HUES48 (cell line): ENCODE data around the gene PKD2L1.

ENCODE experiments used
- H3K27ac ChIP-seq: one replicate; pipeline ENCODE4 v1.7.0; 2013; ENCODE audit warnings: low read depth, low read length, inconsistent platforms
- H3K27me3 ChIP-seq: 2 replicates; pipeline ENCODE4 v1.6.1; 2013; ENCODE audit warnings: mild to moderate bottlenecking, low read length; ENCODE audit not compliant: control insufficient read depth, insufficient read depth
- H3K36me3 ChIP-seq: 2 replicates; pipeline ENCODE4 v1.6.1; 2013; ENCODE audit warnings: low read length; ENCODE audit not compliant: control insufficient read depth, insufficient read depth
- H3K4me1 ChIP-seq: 2 replicates; pipeline ENCODE4 v1.6.1; 2013; ENCODE audit warnings: mild to moderate bottlenecking, low read length; ENCODE audit not compliant: control insufficient read depth, insufficient read depth
- H3K4me3 ChIP-seq: 2 replicates; pipeline ENCODE4 v1.5.1; 2013; ENCODE audit warnings: mild to moderate bottlenecking, low read depth, low read length
- H3K9ac ChIP-seq: 2 replicates; pipeline ENCODE4 v1.6.1; 2013; ENCODE audit warnings: mild to moderate bottlenecking, low read depth, low read length, moderate library complexity
- H3K9me3 ChIP-seq: 2 replicates; pipeline ENCODE4 v1.6.1; 2013; ENCODE audit warnings: low read length; ENCODE audit not compliant: control insufficient read depth, insufficient read depth

Gene PKD2L1

DNA sequence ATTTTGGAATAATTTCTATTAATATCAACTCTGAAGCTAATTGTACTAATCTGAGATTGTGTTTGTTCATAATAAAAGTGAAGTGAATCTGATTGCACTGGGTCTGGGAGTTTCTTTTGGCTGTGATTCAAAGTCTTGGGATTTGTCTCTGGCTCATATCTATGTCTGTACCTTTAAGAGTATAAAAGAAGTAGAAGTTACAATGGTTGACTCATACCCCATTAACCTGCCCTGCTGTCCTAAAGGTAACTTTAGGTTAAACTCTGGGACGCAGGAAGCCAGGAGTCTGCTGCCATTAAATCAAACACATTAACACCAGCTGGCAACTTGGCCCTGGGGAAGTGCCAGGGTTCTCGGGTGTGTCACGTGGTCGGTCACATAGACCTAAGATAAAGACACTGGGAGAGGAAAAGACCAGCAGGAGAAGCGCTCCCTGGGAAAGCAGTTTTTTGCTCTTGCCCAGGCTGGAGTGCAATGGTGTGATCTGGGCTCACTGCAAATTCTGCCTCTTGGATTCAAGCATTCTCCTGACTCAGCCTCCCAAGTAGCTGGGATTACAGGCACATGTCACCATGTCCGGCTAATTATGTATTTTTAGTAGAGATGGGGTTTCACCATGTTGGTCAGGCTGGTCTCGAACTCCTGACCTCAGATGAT, 34.8 kb upstream of the PKD2L1 start:
- H3K4me1 ChIP-seq = no peaks in the 10 kb centered on the region
- no peak overlapping the region for H3K9ac ChIP-seq
- no peak overlapping the region for H3K4me3 ChIP-seq
- H3K27me3 ChIP-seq = no peaks in the 10 kb centered on the region
- H3K9me3 ChIP-seq = no peaks in the 10 kb centered on the region
- peak overlapping the region; percentile 14 for H3K27ac ChIP-seq
- peaks cover 41% of the 10 kb centered on the region for H3K36me3 ChIP-seq

DNA sequence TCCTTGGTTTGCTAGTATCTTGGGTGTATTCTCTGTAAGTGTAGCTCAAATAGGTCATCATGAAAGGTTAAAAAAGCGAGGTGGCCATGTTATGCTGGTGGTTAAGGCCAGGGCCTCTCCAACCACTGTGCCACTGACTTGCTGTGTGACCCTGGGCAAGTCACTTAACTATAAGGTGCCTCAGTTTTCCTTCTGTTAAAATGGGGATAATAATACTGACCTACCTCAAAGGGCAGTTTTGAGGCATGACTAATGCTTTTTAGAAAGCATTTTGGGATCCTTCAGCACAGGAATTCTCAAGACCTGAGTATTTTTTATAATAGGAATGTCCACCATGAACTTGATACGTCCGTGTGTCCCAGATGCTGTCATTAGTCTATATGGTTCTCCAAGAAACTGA, 34.1 kb upstream of the PKD2L1 start:
- Histone ChIP-seq H3K4me1 (no peaks in the 10 kb centered on the region), H3K4me3 (no peak overlapping the region), H3K9ac (no peak overlapping the region), H3K27ac (no peak overlapping the region), H3K27me3 (no peaks in the 10 kb centered on the region), H3K36me3 (peaks cover 47% of the 10 kb centered on the region), H3K9me3 (no peaks in the 10 kb centered on the region)

DNA sequence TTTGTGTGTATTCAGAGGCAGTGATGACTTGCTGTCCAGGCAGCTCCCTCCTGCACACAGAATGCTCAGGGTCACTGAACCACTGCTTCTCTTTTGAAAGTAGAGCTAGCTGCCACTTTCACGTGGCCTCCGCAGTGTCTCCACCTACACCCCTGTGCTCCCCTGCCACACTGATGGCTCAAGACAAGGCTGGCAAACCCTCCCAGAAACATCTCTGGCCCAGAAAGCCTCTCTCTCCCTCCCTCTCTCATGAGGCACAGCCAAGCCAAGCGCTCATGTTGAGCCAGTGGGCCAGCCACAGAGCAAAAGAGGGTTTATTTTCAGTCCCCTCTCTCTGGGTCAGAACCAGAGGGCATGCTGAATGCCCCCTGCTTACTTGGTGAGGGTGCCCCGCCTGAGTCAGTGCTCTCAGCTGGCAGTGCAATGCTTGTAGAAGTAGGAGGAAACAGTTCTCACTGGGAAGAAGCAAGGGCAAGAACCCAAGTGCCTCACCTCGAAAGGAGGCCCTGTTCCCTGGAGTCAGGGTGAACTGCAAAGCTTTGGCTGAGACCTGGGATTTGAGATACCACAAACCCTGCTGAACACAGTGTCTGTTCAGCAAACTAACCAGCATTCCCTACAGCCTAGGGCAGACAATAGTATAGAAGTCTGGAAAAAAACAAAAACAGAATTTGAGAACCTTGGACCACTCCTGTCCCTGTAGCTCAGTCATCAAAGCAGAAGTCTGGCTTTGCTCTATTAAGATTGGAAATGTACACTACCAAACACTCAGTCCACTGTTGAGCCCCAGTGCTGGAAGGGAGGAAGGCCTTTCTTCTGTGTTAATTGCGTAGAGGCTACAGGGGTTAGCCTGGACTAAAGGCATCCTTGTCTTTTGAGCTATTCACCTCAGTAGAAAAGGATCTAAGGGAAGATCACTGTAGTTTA, 32.8 kb upstream of the PKD2L1 start:
- no peak overlapping the region for H3K9ac ChIP-seq
- peaks cover 58% of the 10 kb centered on the region for H3K36me3 ChIP-seq
- H3K4me3 ChIP-seq = no peak overlapping the region
- no peak overlapping the region for H3K27ac ChIP-seq
- H3K27me3 ChIP-seq = no peaks in the 10 kb centered on the region
- no peaks in the 10 kb centered on the region for H3K4me1 ChIP-seq
- no peaks in the 10 kb centered on the region for H3K9me3 ChIP-seq

DNA sequence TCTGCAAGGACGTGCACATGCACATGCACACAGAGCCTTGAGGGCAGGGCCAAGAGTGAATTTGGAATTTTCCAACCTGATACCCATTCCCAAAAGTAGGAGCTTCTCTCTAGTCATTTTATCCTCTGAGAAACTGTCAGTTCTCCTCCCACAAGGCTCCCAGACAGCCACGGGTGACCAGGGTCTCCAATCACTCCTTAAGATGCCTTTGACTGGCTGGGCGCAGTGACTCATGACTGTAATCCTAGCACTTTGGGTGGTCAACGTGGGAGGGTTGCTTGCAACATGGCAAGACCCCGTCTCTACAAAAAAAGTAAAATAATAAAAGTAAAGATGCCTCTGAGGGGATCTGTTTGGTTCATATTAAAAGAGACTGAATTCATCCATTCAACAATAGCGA, 30.2 kb upstream of the PKD2L1 start:
- Histone ChIP-seq H3K27ac (peak overlapping the region; percentile 84), H3K4me3 (no peak overlapping the region), H3K9me3 (no peaks in the 10 kb centered on the region), H3K36me3 (peaks cover 84% of the 10 kb centered on the region), H3K9ac (no peak overlapping the region), H3K27me3 (no peaks in the 10 kb centered on the region), H3K4me1 (no peaks in the 10 kb centered on the region)

DNA sequence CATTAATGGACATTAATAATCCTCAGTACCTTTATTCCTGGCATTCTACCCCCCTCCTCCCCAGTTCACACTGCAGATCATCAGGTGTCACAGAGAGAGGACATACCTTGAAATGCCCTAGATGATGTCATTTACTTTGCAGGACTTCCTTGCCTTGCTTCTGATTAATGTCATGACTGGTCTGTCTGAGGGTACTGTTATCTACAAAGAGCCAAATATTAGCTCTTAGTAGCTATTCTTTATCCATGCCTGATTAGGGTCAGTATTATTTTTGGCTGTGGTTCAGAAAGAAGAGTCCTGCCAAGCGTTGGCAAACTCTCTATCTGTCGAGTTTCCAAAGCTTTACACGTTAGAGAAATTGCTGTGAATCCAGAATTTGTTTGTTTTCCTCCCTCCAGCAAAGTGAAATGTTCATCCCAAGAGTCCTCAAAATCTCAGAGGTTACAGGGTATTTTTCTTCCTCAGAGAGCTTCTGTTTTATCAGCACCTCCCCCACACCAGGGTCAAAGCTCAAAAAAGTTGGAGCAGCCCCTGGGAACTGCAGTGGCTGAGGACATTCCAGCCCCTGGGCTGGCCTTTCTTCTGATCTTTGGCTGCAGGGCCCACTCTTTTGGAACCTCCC, 29.6 kb upstream of the PKD2L1 start:
- Histone ChIP-seq H3K36me3 (peaks cover 90% of the 10 kb centered on the region), H3K27ac (peak overlapping the region; percentile 84), H3K9ac (no peak overlapping the region), H3K4me1 (no peaks in the 10 kb centered on the region), H3K4me3 (no peak overlapping the region), H3K9me3 (no peaks in the 10 kb centered on the region), H3K27me3 (no peaks in the 10 kb centered on the region)

DNA sequence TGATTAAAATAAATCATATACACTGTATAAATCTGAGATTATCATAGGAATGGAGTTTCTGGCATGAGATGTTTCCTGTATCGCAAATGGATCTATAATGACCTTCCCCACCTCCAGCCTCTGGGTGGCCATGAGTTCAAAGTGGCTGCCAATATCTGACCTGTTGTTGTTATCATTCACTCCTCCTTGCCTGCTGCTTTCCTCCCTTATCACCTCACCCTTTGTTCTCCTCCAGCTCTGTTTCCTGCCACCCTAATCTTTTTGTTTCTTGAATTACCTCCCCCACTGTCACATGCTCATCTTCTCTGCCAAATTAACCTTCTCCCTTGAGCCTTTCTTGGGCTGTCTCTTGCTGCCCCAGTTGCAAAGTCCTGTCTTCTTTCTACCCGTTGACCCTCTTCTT, 29.0 kb upstream of the PKD2L1 start:
- Histone ChIP-seq H3K4me3 (no peak overlapping the region), H3K27ac (peak overlapping the region; percentile 84), H3K4me1 (no peaks in the 10 kb centered on the region), H3K9ac (no peak overlapping the region), H3K9me3 (no peaks in the 10 kb centered on the region), H3K27me3 (no peaks in the 10 kb centered on the region), H3K36me3 (peaks cover 96% of the 10 kb centered on the region)

DNA sequence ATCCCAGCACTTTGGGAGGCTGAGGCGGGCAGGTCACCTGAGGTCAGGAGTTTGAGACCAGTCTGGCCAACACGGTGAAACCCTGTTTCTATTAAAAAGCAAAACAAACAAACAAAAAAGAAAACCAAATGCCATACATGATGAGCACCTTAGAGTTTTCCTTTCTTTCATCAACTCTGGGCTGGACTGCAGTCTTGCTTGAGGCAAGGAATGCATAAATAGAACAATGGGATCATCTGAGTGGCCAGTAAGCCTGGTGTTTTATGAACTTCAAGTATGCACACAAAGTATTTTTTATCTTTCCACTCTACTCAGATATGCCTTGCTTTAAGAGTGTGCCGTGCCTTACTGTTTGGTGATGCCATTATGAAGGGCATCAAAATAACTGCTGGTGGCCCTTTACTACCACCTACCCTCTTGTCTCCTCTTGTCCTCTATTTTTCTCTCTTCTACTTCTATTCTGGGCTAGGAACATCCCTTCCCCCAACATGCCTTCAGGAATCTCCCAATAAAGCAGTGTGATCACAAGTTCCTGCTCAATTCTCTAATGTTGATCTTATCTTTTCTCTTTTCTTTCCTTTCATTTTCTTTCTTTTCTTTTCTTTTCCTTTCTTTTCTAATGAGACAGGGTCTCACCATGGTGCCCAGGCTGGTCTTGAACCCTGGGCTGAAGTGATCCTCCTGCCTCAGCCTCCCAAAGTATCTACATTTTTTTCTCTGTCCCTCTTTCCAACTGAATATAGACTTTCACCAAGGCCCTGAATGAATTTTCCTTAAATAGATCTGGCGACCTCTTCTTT, 27.2 kb upstream of the PKD2L1 start:
- no peaks in the 10 kb centered on the region for H3K27me3 ChIP-seq
- peaks cover 96% of the 10 kb centered on the region for H3K36me3 ChIP-seq
- H3K9ac ChIP-seq = no peak overlapping the region
- no peak overlapping the region for H3K27ac ChIP-seq
- H3K4me3 ChIP-seq = no peak overlapping the region
- no peaks in the 10 kb centered on the region for H3K9me3 ChIP-seq
- no peaks in the 10 kb centered on the region for H3K4me1 ChIP-seq

DNA sequence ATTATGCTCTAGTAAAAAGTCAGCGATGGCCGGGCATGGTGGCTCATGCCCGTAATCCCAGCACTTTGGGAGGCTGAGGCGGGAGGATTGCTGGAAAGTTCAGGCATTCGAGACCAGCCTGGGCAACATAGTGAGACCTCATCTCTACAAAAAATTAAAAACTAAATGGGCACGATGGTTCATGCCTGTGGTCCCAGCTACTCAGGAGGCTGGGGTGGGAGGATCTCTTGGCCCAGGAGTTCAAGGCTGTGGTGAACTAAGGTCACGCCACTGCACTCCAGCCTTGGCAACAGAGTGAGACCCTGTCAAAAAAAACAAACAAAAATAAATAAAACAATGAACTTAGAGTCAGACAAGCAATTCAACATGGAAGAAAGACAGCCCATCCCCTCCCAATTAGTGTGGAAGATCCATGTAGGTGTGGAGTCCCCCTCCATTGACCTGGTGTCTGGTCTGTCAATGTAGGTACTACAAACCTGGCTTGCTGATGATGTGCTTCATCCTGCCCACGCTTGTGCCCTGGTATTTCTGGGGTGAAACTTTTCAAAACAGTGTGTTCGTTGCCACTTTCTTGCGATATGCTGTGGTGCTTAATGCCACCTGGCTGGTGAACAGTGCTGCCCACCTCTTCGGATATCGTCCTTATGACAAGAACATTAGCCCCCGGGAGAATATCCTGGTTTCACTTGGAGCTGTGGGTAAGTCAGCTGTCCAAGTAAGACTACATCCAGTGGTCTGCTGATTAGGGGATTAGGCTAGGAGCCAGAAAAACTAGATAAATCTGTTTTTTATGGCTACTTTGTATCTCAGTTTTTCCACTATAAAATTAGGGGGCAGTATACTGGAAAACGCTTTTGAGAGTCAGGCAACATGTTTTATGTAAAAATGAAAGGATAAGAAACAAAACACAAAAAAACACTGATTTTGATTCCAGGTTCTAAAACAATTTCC, 26.3 kb upstream of the PKD2L1 start:
- Histone ChIP-seq H3K27ac (no peak overlapping the region), H3K4me3 (no peak overlapping the region), H3K27me3 (no peaks in the 10 kb centered on the region), H3K4me1 (no peaks in the 10 kb centered on the region), H3K9me3 (no peaks in the 10 kb centered on the region), H3K36me3 (peaks cover 96% of the 10 kb centered on the region), H3K9ac (no peak overlapping the region)

DNA sequence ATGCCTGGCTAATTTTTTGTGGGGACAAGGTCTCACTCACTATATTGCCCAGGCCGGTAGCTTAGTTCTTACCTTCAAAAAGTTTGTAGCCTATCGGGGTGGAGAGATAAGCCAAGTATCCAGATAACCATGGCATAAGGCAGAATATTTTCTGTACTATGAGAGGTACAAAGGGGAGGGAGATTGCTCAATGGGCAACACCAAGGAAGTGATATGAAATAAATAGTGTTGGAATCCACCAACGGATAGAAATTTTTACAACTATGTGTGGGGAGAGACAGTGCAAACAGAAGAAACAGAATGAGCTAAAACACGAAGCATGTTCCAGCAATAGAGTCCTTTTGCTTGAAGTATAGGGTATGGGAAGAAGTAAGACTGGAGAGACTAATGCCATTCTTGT, 25.1 kb upstream of the PKD2L1 start:
- no peaks in the 10 kb centered on the region for H3K9me3 ChIP-seq
- H3K4me3 ChIP-seq = no peak overlapping the region
- H3K27ac ChIP-seq = no peak overlapping the region
- H3K36me3 ChIP-seq = peaks cover 96% of the 10 kb centered on the region
- peaks cover 6% of the 10 kb centered on the region for H3K4me1 ChIP-seq
- H3K27me3 ChIP-seq = no peaks in the 10 kb centered on the region
- no peak overlapping the region for H3K9ac ChIP-seq
